ENCODE results near the gene KRT71.

KRT71 gene

DNA sequence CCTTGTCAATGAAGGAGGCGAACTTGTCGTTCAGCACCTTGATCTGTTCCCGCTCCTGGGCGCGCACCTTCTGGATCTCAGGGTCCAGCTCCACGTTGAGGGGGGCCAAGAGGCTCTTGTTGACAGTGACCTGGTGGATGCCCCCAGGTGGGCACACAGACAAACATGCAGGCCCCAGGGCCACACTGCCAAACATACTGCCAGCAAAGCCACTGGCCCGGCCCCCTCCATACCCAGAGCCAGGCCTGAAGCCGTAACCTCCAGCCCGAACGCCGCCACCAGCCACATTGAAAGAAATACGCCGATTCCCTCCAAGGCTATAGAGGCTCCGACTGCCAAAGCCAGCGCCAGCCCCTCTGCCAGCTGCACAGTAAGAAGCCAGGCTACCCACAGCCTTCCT, 20.4 kb upstream of the KRT71 start:
- H3K4me3 ChIP-seq (replicated peaks; ENCODE audit: low read depth, low read length), result no peak overlapping the region
- DNase-seq (ENCODE audit: extremely low read depth, low read depth), result no peak
- TF ChIP-seq, protein P1, sequence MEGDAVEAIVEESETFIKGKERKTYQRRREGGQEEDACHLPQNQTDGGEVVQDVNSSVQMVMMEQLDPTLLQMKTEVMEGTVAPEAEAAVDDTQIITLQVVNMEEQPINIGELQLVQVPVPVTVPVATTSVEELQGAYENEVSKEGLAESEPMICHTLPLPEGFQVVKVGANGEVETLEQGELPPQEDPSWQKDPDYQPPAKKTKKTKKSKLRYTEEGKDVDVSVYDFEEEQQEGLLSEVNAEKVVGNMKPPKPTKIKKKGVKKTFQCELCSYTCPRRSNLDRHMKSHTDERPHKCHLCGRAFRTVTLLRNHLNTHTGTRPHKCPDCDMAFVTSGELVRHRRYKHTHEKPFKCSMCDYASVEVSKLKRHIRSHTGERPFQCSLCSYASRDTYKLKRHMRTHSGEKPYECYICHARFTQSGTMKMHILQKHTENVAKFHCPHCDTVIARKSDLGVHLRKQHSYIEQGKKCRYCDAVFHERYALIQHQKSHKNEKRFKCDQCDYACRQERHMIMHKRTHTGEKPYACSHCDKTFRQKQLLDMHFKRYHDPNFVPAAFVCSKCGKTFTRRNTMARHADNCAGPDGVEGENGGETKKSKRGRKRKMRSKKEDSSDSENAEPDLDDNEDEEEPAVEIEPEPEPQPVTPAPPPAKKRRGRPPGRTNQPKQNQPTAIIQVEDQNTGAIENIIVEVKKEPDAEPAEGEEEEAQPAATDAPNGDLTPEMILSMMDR (IDR thresholded peaks at IDR 0.05; ENCODE audit: low read depth, low read length, missing control alignments), result no peak

DNA sequence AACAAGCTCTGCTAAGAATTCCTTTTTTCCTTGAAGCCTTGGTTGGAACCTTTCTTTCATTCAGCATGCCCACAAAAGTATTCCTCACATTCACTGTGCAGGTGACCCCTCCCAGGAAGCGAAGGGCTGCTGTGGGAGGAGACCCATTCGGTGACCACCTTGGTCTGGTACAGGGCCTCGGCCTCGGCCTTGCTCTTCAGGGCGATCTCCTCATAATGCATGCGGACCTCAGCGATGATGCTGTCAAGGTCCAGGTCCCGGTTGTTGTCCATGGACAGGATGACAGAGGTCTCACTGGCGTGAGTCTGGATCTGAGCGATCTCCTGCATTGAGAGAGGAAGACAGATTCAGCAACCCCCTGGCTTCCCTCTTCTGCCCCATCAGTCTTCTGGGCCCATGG, 17.6 kb upstream of the KRT71 start:
- no peak for DNase-seq (ENCODE audit: extremely low read depth, low read depth)
- TF ChIP-seq, protein P1 (IDR thresholded peaks at IDR 0.05; ENCODE audit: low read depth, low read length, missing control alignments), result no peak
- no peak overlapping the region for H3K4me3 ChIP-seq (replicated peaks; ENCODE audit: low read depth, low read length)

DNA sequence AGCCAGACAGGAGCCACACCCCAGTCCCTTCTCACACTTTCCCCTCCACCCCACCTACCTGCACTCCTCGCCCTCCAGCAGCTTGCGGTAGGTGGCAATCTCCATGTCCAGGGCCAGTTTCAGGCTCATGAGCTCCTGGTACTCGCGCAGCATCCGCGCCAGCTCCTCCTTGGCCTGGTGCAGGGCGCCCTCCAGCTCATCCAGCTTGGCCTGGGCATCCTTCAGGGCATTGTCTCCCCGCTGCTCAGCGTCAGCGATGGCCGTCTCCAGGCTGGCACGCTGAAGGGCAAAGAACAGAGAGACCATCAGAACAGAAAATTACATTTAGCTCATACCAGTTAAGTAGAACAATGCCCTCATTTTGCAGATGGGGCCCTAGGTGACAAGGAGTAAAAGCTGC, 15.2 kb upstream of the KRT71 start:
- no peak for DNase-seq (ENCODE audit: extremely low read depth, low read depth)
- TF ChIP-seq, protein P1 (IDR thresholded peaks at IDR 0.05; ENCODE audit: low read depth, low read length, missing control alignments), result no peak
- no peak overlapping the region for H3K4me3 ChIP-seq (replicated peaks; ENCODE audit: low read depth, low read length)

DNA sequence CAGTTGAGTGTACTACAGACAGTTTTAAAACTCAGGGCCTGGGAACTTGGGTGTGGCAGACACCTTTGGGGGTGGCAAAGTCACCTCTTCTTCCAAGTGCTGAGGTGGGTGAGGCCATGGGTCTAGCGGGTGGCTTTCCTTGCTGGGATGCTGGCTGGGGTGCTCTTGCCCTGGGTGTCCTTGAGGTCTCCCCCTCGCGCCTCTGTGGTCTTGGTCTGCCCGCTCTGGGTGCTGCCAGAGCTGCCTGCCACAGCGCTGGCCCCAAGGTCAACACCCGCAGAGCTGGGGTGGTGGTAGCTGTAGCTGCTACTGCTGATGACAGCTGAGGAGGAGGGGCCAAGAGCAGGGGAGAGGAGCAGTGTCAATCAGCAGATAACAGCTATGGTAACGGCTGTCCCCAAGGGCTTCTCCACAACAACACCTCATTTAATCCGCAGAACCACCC, 13.9 kb upstream of the KRT71 start:
- TF ChIP-seq, protein P1 (IDR thresholded peaks at IDR 0.05; ENCODE audit: low read depth, low read length, missing control alignments), result no peak
- no peak for DNase-seq (ENCODE audit: extremely low read depth, low read depth)
- H3K4me3 ChIP-seq (replicated peaks; ENCODE audit: low read depth, low read length), result no peak overlapping the region

DNA sequence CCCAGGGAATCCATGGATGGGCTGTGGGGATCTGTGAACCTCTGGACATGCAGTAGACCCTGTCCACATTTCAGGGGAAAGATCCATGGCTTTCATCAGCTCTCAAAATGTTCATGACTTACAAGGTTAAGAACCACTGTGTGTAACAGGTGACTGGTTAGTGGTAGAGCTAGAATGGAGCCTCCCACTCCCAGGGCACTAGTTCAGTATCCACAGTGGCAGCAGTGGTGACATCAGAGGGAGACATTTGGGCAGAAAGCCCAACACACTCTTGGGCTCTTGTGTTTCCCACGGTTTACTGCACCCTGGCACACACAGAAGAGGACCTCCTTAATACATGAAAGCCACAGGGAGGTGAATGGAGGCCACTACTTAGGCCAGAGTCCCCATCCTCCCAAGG, 11.6 kb upstream of the KRT71 start:
- no peak for DNase-seq (ENCODE audit: extremely low read depth, low read depth)
- TF ChIP-seq, protein P1 (IDR thresholded peaks at IDR 0.05; ENCODE audit: low read depth, low read length, missing control alignments), result no peak

DNA sequence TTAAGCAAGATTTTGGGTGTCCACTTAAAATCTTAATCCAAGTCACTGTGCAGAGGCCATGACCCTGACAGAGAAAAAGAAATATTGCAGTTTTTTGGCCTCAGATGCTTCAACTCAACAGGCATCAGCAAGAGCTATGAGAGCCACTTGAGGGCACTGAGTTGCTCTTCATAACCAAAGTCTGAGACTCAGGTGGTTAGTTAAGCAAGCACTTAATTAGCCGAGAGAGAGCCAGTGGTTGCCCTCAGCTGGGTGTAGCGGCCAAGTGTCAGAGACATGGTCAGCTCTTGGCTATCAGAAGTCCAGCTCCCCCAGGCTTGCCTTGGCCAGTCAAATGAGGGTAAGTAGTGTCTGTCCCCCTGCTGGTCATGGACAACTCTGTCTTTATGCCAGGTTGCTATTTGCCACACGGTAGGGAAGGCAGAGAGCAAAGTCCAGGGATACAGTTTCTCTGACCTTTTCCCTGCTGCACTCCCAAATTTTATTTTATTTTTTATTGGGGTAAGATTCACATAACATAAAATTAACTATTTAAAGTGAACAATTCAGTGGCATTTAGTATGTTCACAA, 9.0 kb upstream of the KRT71 start:
- no peak overlapping the region for H3K4me3 ChIP-seq (replicated peaks; ENCODE audit: low read depth, low read length)
- no peak for DNase-seq (ENCODE audit: extremely low read depth, low read depth)
- TF ChIP-seq, protein P1 (IDR thresholded peaks at IDR 0.05; ENCODE audit: low read depth, low read length, missing control alignments), result peak; percentile 39

More for the DNA sequence above, 11.6 kb upstream of the KRT71 start:
- H3K4me3 ChIP-seq (replicated peaks; ENCODE audit: low read depth, low read length), result no peak overlapping the region

DNA sequence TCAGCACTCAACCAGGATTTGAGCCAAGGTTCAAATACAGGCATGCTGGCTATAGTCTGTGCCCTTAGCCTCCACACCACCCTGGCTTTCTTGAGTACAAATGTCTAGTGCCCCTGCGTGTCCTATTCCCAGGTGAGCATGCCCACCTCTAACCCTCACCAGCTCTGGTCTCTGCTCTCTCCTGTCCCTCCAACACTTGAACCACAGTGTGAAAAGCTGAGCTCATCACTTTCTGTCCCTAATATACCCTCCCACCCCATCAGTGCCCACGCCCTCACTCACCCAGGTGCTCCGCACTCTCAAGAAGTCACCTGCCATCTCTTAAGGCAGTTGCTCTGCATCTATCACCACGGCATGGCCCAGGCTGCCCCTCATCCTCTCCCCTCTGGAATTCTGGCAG, 7.0 kb upstream of the KRT71 start:
- H3K4me3 ChIP-seq (replicated peaks; ENCODE audit: low read depth, low read length), result no peak overlapping the region
- DNase-seq (ENCODE audit: extremely low read depth, low read depth), result no peak
- TF ChIP-seq, protein P1 (IDR thresholded peaks at IDR 0.05; ENCODE audit: low read depth, low read length, missing control alignments), result no peak

Data from HFF-Myc (cell line).